ENCODE measurements around the gene OR5C1.
"Not testable (repeated sequence)": the region's sequence is repeated elsewhere in the genome, so short reads cannot be mapped to it uniquely, and the experiment has no call there.

OR5C1 gene

DNA sequence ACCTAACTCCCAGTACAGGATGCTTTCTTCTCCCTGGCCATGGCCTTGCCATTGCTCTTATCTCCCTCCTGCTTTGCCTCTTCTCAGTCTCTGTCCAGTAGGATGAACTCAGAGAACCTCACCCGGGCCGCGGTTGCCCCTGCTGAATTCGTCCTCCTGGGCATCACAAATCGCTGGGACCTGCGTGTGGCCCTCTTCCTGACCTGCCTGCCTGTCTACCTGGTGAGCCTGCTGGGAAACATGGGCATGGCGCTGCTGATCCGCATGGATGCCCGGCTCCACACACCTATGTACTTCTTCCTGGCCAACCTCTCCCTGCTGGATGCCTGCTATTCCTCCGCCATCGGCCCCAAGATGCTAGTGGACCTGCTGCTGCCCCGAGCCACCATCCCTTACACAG is at the start of gene OR5C1:
Gene OR5C1 (plus strand): TSS at position 103 of the 400 bp plus-strand sequence. CDS start 0 bp downstream, at position 103.
- DNase-seq (ENCODE audit: insufficient read length, low spot score) (no peak), FAIRE-seq (no peak)

DNA sequence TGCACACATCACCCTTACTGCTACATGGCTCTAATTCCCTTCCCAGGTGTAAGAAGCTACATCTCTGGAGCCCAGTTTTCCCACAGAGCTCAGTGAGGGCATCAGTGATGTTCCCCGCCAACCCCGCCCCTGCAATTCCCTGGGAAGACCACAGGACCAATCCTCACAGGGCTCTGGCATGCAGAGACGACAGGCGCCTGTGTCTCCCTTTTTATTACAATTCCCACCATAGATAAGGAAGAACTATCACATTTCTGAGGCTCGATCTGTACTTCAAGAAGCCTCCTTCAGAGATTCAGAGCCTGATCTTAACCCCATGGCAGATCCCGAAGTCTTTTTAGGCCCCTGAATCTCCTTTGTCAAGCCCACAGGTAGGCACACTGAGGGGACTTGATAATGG is 46.7 kb upstream of the OR5C1 start, which contains the start of gene OR1L6:
Gene OR1L6 (plus strand): TSS at position 301 of the 400 bp plus-strand sequence. CDS start 7,545 bp downstream, outside the sequence.
- no peak for FAIRE-seq
- no peak for DNase-seq (ENCODE audit: insufficient read length, low spot score)

DNA sequence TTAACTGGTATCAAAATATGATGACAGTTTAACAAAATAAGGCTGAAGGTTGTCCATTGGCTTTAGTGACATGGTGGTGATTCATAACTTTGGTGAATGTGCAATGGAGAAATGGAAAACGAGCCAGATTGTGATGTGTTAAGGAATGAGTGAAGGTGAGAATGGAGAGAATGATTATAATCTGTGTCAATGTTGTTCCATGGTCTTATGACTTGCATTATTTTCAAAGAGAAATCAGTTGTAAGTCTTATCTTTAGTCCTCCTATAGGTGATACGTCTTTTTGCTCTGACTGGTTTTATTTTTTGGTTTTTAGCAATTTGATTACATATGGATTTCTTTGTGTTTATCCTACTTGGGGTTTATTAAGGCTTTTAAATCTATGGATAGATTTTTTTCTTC is 33.9 kb upstream of the OR5C1 start:
- no peak for FAIRE-seq

GRCh38 chr9:122767817-122768216 is 20.9 kb upstream of the OR5C1 start:
- no peak for FAIRE-seq
- DNase-seq (ENCODE audit: insufficient read length, low spot score), result no peak

More for the DNA sequence above, 33.9 kb upstream of the OR5C1 start:
- no peak for DNase-seq (ENCODE audit: insufficient read length, low spot score)

- FAIRE-seq (no peak), DNase-seq (ENCODE audit: insufficient read length, low spot score) (no peak)
Measured at GRCh38 chr9:122777052-122777451, 11.7 kb upstream of the OR5C1 start.

DNA sequence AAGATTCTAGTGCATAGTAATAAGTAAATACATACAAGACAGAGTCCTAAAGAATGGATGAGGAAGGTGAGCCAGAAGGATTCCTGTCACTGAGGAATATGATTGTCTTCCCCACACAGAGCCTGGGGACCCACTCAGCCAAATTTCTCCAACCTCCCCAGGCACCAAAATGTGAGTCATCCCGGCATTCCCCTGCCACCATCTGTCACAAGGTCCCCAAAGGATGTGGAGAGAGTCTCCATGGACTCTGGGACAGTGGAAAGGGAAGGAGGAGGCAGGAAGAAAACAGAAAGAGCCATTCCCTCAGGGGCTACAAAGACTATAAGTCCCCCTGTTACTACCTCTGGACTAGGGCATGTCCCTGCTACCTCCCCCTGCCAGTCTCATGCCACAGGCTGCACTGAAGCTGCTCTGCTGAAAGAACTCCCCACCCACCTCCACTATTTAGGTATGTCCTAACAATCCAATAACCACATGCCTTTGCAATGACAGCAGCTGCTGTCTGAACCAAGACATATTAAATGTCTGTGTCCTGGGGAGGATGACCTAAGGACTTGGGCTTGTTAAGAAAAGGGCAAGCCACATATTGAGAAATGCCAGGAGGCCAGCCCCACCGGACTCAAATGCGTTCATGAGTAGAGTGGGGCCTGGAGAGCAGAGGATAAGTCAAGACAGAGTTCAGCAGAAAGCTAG is 10.7 kb upstream of the OR5C1 start:
- no peak for FAIRE-seq
- DNase-seq (ENCODE audit: insufficient read length, low spot score), result no peak

- DNase-seq (ENCODE audit: insufficient read length, low spot score), result no peak
- FAIRE-seq, result no peak
Measured at GRCh38 chr9:122779181-122779580, 9.6 kb upstream of the OR5C1 start.

- FAIRE-seq (no peak), DNase-seq (ENCODE audit: insufficient read length, low spot score) (no peak)
Measured at GRCh38 chr9:122780026-122780425, 8.7 kb upstream of the OR5C1 start.

- no peak for DNase-seq (ENCODE audit: insufficient read length, low spot score)
- no peak for FAIRE-seq
Measured at GRCh38 chr9:122781671-122782070, 7.1 kb upstream of the OR5C1 start.

DNA sequence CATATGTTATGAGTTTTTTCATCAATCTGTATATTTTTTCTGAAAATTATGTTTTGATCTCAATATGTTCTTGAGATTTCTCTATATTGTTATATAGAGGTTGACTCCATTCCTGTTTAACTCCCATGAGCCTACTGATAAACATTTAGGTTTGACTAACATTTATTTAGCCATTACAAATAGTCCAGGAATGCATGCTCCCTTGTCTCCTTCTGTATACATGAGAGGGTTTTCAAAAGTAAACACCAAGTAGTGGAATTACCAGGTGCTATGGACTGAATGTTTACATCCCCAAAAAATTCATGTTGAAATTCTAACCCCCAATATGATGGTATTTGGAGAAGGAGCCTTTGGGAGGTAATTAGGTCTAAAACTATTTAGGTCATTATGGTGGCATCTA is 3.5 kb upstream of the OR5C1 start:
- FAIRE-seq (no peak), DNase-seq (ENCODE audit: insufficient read length, low spot score) (no peak)

- no peak for DNase-seq (ENCODE audit: insufficient read length, low spot score)
- FAIRE-seq, result no peak
Measured at GRCh38 chr9:122786338-122786737, 2.4 kb upstream of the OR5C1 start.

DNA sequence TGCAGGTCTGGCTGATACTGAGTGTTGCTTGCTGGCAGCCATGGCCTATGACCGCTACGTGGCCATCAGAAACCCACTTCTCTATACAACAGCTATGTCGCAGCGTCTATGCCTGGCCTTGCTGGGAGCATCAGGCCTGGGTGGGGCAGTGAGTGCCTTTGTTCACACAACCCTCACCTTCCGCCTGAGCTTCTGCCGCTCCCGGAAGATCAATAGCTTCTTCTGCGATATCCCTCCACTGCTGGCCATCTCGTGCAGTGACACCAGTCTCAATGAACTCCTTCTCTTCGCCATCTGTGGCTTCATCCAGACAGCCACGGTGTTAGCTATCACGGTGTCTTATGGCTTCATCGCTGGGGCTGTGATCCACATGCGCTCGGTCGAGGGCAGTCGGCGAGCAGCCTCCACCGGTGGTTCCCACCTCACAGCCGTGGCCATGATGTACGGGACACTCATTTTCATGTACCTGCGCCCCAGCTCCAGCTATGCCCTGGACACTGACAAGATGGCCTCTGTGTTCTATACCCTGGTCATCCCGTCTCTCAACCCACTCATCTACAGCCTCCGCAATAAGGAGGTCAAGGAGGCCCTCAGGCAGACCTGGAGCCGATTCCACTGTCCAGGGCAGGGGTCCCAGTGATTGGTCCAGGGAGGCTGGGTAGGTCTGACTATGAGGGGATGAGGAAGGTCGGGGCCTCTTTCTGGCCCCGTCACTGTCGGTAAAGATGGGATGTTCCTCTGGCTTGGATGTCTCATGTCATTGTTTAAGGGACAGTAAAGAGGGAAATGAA is 718 bp downstream of the OR5C1 start:
- FAIRE-seq (no peak), DNase-seq (ENCODE audit: insufficient read length, low spot score) (no peak)

DNA sequence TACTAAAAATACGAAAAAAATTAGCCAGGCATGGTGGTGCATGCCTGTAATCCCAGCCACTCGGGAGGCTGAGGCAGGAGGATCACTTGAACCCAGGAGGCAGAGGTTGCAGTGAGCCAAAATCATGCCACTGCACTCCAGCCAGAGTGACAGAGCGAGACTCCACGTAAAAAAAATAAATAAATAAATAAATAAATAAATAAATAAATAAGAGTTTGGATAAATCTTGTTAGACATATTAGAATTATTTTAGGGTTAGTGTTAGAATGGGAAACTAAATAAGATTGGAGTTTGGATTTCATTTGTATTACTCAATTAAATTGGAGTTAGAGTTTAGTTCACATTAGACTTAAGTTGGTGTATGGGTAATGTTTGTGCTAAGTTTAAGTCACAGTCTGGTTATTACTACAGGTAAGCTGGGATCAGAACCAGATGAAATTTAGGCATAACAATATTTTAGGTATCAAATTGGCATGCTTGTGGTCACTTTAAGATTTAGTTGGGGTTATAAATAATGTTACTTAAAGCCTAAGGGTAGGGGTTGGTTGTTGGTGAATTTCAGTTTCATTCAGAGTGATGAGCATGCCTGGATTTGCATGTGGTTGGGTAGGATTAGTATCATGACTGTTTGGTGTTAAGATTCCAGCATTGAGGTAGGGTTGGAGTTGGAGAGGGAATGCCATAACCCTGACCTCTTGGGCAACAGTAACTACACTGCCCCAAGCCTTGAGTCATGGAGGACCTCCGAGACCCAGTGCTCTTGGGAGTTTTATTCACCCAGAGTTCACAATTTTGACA is 3.3 kb downstream of the OR5C1 start:
- FAIRE-seq, result no peak

GRCh38 chr9:122797316-122798063 is 8.8 kb downstream of the OR5C1 start:
- FAIRE-seq (no peak), DNase-seq (ENCODE audit: insufficient read length, low spot score) (no peak)

More for the DNA sequence above, 3.3 kb downstream of the OR5C1 start:
- no peak for DNase-seq (ENCODE audit: insufficient read length, low spot score)

- no peak for DNase-seq (ENCODE audit: insufficient read length, low spot score)
- no peak for FAIRE-seq
Measured at GRCh38 chr9:122800066-122801060, 11.6 kb downstream of the OR5C1 start, which contains the start of gene OR1K1. OR1K1 (plus strand) TSS chr9:122800123; CDS start chr9:122800123, 0 bp downstream.

DNA sequence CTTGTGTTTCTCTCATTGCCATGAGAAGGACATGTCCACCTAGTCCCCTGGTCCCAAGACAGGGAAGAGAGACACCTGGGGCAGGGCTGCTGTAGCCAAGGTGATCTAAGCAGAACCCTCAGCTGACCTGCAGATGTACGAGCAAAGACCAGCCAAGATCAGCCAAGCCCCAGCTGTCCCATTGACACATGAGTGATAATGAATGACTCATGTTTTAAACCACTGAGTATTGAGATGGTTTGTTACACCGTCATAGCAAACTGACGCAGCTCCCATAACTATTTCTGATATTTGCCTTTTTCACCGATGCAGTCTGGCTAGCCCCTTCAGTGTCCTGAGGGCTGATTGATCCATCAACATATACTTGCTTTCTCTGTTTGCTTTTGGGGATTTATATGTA is 17.9 kb downstream of the OR5C1 start:
- FAIRE-seq (no peak), DNase-seq (ENCODE audit: insufficient read length, low spot score) (no peak)

- FAIRE-seq (no peak), DNase-seq (ENCODE audit: insufficient read length, low spot score) (no peak)
Measured at GRCh38 chr9:122807271-122807900, 18.7 kb downstream of the OR5C1 start.

GRCh38 chr9:122808141-122808540 is 19.4 kb downstream of the OR5C1 start:
- DNase-seq (ENCODE audit: insufficient read length, low spot score) (no peak), FAIRE-seq (no peak)

DNA sequence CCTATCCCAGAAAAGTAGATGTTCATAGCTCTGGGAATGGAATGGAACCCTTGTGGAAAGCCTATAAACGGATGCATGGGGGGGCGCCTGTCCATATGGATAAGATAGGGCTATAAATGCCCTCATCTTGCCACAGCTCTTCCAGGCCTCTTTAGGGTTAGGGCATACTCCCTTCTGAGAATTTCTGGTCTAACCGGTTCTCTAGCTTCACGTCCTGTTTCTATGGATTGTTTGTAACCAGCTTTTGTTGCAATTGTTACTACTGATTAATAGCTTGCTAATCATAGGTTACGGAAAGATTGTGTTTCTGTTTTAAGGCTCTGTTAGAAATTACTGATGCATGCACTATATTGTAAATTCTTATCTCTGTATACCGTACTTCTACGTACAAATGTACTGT is 20.5 kb downstream of the OR5C1 start:
- not testable (repeated sequence) for FAIRE-seq; DNase-seq (ENCODE audit: insufficient read length, low spot score)

Measured in GM19239 (cell line).